NCI-H82 (cell line): ENCODE results near the gene SHISA9.

Experiments
- DNase-seq: peaks from one replicate; lab custom pipeline; 2025; lab: John Stamatoyannopoulos, UW

Gene SHISA9

GRCh38 chr16:12951976-12952375 is 50.6 kb downstream of the SHISA9 start:
- no peak for DNase-seq

- DNase-seq, result no peak
Measured at GRCh38 chr16:12958366-12958765, 57.0 kb downstream of the SHISA9 start.

GRCh38 chr16:12959072-12959471 is 57.7 kb downstream of the SHISA9 start:
- no peak for DNase-seq

GRCh38 chr16:12961626-12962025 is 60.2 kb downstream of the SHISA9 start:
- no peak for DNase-seq

- no peak for DNase-seq
Measured at GRCh38 chr16:12964461-12964860, 63.1 kb downstream of the SHISA9 start.

- DNase-seq, result no peak
Measured at GRCh38 chr16:12965274-12965804, 63.9 kb downstream of the SHISA9 start.

- DNase-seq, result peak; percentile 99
Measured at GRCh38 chr16:12971241-12971640, 69.8 kb downstream of the SHISA9 start.

- no peak for DNase-seq
Measured at GRCh38 chr16:12972246-12972645, 70.8 kb downstream of the SHISA9 start.

- no peak for DNase-seq
Measured at GRCh38 chr16:12975766-12976165, 74.4 kb downstream of the SHISA9 start.

GRCh38 chr16:12976496-12976895 is 75.1 kb downstream of the SHISA9 start:
- DNase-seq, result no peak

- DNase-seq, result no peak
Measured at GRCh38 chr16:12976936-12977335, 75.5 kb downstream of the SHISA9 start.

- DNase-seq, result no peak
Measured at GRCh38 chr16:12985516-12985915, 84.1 kb downstream of the SHISA9 start.

- DNase-seq, result no peak
Measured at GRCh38 chr16:12988071-12988470, 86.7 kb downstream of the SHISA9 start.

- DNase-seq, result no peak
Measured at GRCh38 chr16:12992066-12992465, 90.7 kb downstream of the SHISA9 start.

- no peak for DNase-seq
Measured at GRCh38 chr16:12994402-12994801, 93.0 kb downstream of the SHISA9 start.

GRCh38 chr16:12995721-12996372 is 94.4 kb downstream of the SHISA9 start:
- DNase-seq, result no peak

GRCh38 chr16:12998361-12999085 is 97.1 kb downstream of the SHISA9 start:
- no peak for DNase-seq

- no peak for DNase-seq
Measured at GRCh38 chr16:12999368-12999767, 98.0 kb downstream of the SHISA9 start.

- DNase-seq, result no peak
Measured at GRCh38 chr16:13005721-13006247, 104.4 kb downstream of the SHISA9 start.

- peak; percentile 90 for DNase-seq
Measured at GRCh38 chr16:13012601-13013000, 111.2 kb downstream of the SHISA9 start.

GRCh38 chr16:13013043-13013442 is 111.6 kb downstream of the SHISA9 start:
- DNase-seq, result no peak

GRCh38 chr16:13014476-13014875 is 113.1 kb downstream of the SHISA9 start:
- peak; percentile 45 for DNase-seq

- no peak for DNase-seq
Measured at GRCh38 chr16:13018026-13018425, 116.6 kb downstream of the SHISA9 start.
